Hepatocyte (in vitro differentiated cells): ENCODE results near the gene TRAPPC5. TPM values are rescaled to one million over a fixed set of nuclear protein-coding genes. Genes with fewer than 3 reads are reported as not detected.

Experiments
- DNase-seq: peaks from one replicate; pipeline ENCODE4 v3.0.0-alpha.2; 2016; ENCODE audit warnings: low spot score
- H2AFZ ChIP-seq: fragments of 200-600 bp; sonication (generic); 2 replicates; pipeline ENCODE4 v1.6.0; 2016; ENCODE audit warnings: antibody characterized with exemption, mild to moderate bottlenecking
- H3K27ac ChIP-seq: fragments of 200-600 bp; sonication (generic); 2 replicates; pipeline ENCODE4 v1.5.1; 2016; ENCODE audit warnings: mild to moderate bottlenecking
- H3K27me3 ChIP-seq: fragments of 200-600 bp; sonication (generic); 2 replicates; pipeline ENCODE4 v1.6.1; 2016
- H3K36me3 ChIP-seq: fragments of 200-600 bp; sonication (generic); replicated peaks from 2 replicates; pipeline ENCODE4 v1.5.1; 2016; ENCODE audit warnings: low read depth; ENCODE audit not compliant: insufficient read depth
- H3K4me1 ChIP-seq: fragments of 200-600 bp; sonication (generic); 2 replicates; pipeline ENCODE4 v1.5.1; 2016; ENCODE audit warnings: mild to moderate bottlenecking, moderate library complexity; ENCODE audit not compliant: insufficient read depth
- H3K4me2 ChIP-seq: fragments of 200-600 bp; sonication (generic); 2 replicates; pipeline ENCODE4 v1.6.0; 2016
- H3K4me3 ChIP-seq: fragments of 200-600 bp; sonication (generic); 2 replicates; pipeline ENCODE4 v1.5.1; 2016; ENCODE audit warnings: mild to moderate bottlenecking
- H3K79me2 ChIP-seq: fragments of 200-600 bp; sonication (generic); 2 replicates; pipeline ENCODE4 v1.6.0; 2017; ENCODE audit warnings: mild to moderate bottlenecking
- H3K9me2 ChIP-seq: fragments of 200-600 bp; sonication (generic); replicated peaks from 2 replicates; pipeline ENCODE4 v1.6.0; 2017; ENCODE audit warnings: mild to moderate bottlenecking; ENCODE audit not compliant: insufficient read depth
- H3K9me3 ChIP-seq: fragments of 200-600 bp; sonication (generic); 2 replicates; pipeline ENCODE4 v1.5.1; 2016; ENCODE audit warnings: low read depth, mild to moderate bottlenecking
- H4K20me1 ChIP-seq: fragments of 200-600 bp; sonication (generic); 2 replicates; pipeline ENCODE4 v1.6.0; 2016; ENCODE audit warnings: mild to moderate bottlenecking; ENCODE audit not compliant: insufficient read depth, poor library complexity, severe bottlenecking
- CTCF ChIP-seq: fragments of 200-600 bp; sonication (generic); IDR thresholded peaks from 2 replicates; pipeline ENCODE4 v1.5.1; 2016; ENCODE audit warnings: antibody characterized with exemption, mild to moderate bottlenecking; ENCODE audit not compliant: poor library complexity
- EZH2 ChIP-seq: fragments of 200-600 bp; sonication (generic); IDR thresholded peaks from 2 replicates; pipeline ENCODE4 v1.6.1; 2016; ENCODE audit warnings: antibody characterized with exemption, mild to moderate bottlenecking, borderline replicate concordance
- EZH2phosphoT487 ChIP-seq: fragments of 200-600 bp; sonication (generic); IDR thresholded peaks from one replicate; pipeline ENCODE4 v1.6.1; 2018; ENCODE audit warnings: antibody characterized with exemption, mild to moderate bottlenecking, low read depth, moderate library complexity; ENCODE audit not compliant: unreplicated experiment, severe bottlenecking
- WGBS: methylation state at CpG from one replicate; pipeline ENCODE4 v1.1.6; 2016; ENCODE audit warnings: low lambda C conversion rate; ENCODE audit errors: missing lambda C conversion rate; 5-methylcytosine and 5-hydroxymethylcytosine counted together
- polyA plus RNA-seq: library from polyadenylated mRNA; unstranded; fragments of >200 nt; fragmentation: Nextera tagmentation; extraction: Ambion mirVana; gene quantifications from 2 replicates; pipeline ENCODE4 v1.2.1, GENCODE V29; 2016
- total RNA-seq: library from RNA; depleted of rRNA; stranded (reverse); fragments of >200 nt; gene quantifications from 2 replicates; pipeline ENCODE4 v1.2.3, GENCODE V29; 2014

The TRAPPC5 gene
- total and polyA plus RNA-seq, 2 experiments from 2014 or later = 80.4 to 175 TPM

- H3K36me3 ChIP-seq = no peaks in the 10 kb centered on the region
- H2AFZ ChIP-seq = no peak overlapping the region
- no peak overlapping the region for H3K27ac ChIP-seq
- no peaks in the 10 kb centered on the region for H3K9me2 ChIP-seq
- no peak overlapping the region for H3K4me2 ChIP-seq
- no peak overlapping the region for H3K4me3 ChIP-seq
- no peaks in the 10 kb centered on the region for H3K79me2 ChIP-seq
- H3K27me3 ChIP-seq = peaks cover 42% of the 10 kb centered on the region
- no peaks in the 10 kb centered on the region for H3K4me1 ChIP-seq
- TF ChIP-seq EZH2phosphoT487 (no peak), EZH2 (no peak), CTCF (no peak)
- H4K20me1 ChIP-seq = no peaks in the 10 kb centered on the region
- no peaks in the 10 kb centered on the region for H3K9me3 ChIP-seq
- no peak for DNase-seq
- WGBS = 61% methylated on average over 9 of the region's 9 CpGs
Observed at GRCh38 chr19:7672522-7672921, 8.1 kb upstream of the TRAPPC5 start.

GRCh38 chr19:7674010-7675005 is 6.3 kb upstream of the TRAPPC5 start:
- Histone ChIP-seq H3K36me3 (no peaks in the 10 kb centered on the region), H2AFZ (no peak overlapping the region), H3K4me3 (no peak overlapping the region), H3K4me1 (no peaks in the 10 kb centered on the region), H4K20me1 (no peaks in the 10 kb centered on the region), H3K4me2 (no peak overlapping the region), H3K79me2 (no peaks in the 10 kb centered on the region), H3K9me3 (no peaks in the 10 kb centered on the region), H3K27me3 (peaks cover 35% of the 10 kb centered on the region), H3K9me2 (no peaks in the 10 kb centered on the region), H3K27ac (no peak overlapping the region)
- no peak for TF ChIP-seq EZH2phosphoT487
- TF ChIP-seq CTCF = no peak
- no peak for TF ChIP-seq EZH2
- peak; percentile 68 for DNase-seq
- 64% methylated on average over 20 of the region's 21 CpGs for WGBS

- Histone ChIP-seq H3K9me3 (no peaks in the 10 kb centered on the region), H2AFZ (no peak overlapping the region), H3K4me2 (no peak overlapping the region), H3K36me3 (no peaks in the 10 kb centered on the region), H4K20me1 (no peaks in the 10 kb centered on the region), H3K4me3 (no peak overlapping the region), H3K79me2 (peaks cover 7% of the 10 kb centered on the region), H3K9me2 (no peaks in the 10 kb centered on the region), H3K4me1 (no peaks in the 10 kb centered on the region), H3K27ac (no peak overlapping the region), H3K27me3 (peaks cover 20% of the 10 kb centered on the region)
- TF ChIP-seq EZH2 (no peak), EZH2phosphoT487 (no peak), CTCF (no peak)
- DNase-seq = no peak
- 56% methylated on average over 6 of the region's 7 CpGs for WGBS
Observed at GRCh38 chr19:7676376-7676775, 4.3 kb upstream of the TRAPPC5 start.
